Occipital lobe (tissue), 2 donors: ENCODE measurements around the gene SRGAP2B. TPM values are rescaled to one million over a fixed set of nuclear protein-coding genes. Genes with fewer than 3 reads are reported as not detected.
"Not testable (repeated sequence)": the region's sequence is repeated elsewhere in the genome, so short reads cannot be mapped to it uniquely, and the experiment has no call there.

ENCODE experiments used
- DNase-seq: peaks from one replicate; lab custom pipeline; 2025; lab: John Stamatoyannopoulos, UW
- total RNA-seq: library from RNA; depleted of rRNA; stranded (reverse); fragments of >200 nt; gene quantifications from one replicate; pipeline ENCODE4 v1.2.3, GENCODE V29; 2014

SRGAP2B gene
- total RNA-seq, 1 donor from 2014 or later, result 61.8 TPM

DNA sequence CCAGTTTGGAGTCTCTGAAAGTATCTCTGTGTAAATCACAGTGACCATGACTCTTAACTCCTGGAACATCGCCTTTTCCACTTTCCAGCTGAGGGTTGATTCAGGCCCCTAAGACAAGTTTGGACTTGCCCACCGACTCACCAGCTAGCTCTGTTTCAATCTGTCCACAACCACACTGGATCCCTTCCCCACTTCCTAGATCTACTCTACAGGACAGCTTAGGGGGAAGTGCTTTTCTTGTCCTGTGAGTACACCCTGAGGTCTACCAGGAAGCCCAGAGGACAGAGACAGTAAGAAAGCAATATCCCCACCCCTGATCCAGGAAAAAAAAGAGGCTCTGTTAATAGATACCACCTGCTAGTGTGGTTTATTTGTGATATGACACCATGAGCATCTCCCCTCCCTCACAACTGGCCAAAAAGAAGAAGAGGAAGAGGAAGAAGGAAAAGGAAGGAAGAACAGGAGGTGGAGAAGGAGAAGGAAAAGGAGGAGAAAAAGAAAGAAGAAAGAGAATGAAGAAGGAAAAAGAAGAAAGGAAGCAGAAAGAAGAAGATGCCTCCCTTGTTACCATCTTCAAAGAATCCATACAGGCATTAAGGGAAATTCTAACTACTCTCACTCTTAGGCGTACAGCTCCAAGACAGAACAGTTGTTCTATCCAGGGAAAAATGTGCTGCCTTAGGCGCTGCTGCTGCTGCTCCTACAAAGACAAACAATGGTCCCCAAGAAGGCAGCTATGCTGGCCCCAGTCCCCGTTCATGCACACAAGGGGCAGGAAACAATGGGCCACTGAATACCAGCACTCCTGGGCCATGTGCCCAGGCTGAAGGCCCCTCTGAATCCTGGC lies 96.8 kb downstream of the SRGAP2B start:
- DNase-seq, result not testable (repeated sequence)

DNA sequence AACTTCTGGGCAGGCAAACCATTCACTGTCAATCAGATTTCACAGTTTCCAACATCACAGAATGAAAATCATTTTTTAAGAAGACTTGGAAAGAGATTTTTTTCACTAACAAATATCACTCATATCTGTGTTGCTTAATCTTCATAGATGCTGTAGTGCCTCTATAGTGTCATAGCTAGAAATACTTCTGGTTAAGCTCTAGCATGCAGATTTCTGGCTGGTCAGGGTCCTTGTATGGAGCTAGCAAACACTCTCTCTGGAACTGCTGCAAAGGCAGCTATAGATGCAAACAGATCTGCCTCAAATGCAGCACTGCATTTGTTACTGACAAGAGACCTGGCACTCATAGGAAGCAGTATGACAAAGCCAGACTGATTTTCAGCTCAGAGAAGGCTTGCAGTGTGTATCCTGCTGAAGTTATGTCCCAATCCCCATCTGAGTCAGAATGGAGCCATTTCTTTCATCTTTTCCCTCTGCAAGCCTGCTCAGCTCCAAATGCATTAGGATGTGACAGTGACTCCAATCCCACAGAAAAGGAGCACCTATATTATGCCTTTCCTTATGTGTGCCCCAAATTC lies 99.2 kb downstream of the SRGAP2B start:
- not testable (repeated sequence) for DNase-seq

- DNase-seq, result not testable (repeated sequence)
Measured at GRCh38 chr1:144992915-144993314, 102.2 kb downstream of the SRGAP2B start.

- DNase-seq, result not testable (repeated sequence)
Measured at GRCh38 chr1:144990611-144991010, 104.5 kb downstream of the SRGAP2B start.

GRCh38 chr1:144987131-144987530 lies 108.0 kb downstream of the SRGAP2B start:
- not testable (repeated sequence) for DNase-seq

- not testable (repeated sequence) for DNase-seq
Measured at GRCh38 chr1:144986171-144986860, 108.8 kb downstream of the SRGAP2B start.

DNA sequence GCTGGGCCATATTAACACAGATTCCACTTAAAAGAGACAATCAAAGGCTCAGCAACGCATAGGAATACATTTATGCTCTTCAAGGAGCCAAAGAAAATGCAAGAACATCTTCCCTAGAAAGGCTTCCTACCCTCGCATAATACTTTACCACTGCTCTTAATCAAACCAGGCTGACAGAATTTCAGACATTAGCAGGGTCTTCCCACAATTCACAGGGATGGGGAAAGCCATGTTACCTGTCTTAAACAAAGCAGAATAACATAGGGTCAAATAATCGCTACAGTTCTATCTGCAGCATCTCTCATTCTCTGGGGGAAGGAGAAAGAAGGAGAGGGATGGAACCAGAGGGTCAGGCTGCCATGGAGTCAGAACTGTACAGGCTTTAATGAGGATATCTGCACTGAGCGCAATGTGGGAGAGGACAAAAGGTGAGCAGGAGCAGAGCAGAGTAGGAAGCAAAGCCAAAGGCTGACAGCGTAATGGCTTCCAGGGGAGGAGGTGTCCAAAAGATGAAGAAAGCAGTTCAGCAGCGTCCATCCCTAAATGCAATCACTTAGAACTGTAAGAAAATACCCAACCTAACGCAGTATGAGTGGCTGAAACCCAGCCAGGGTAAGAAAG lies 109.5 kb downstream of the SRGAP2B start:
- DNase-seq, result not testable (repeated sequence)

- DNase-seq, result not testable (repeated sequence)
Measured at GRCh38 chr1:144982802-144983525, 112.2 kb downstream of the SRGAP2B start.

- DNase-seq, result not testable (repeated sequence)
Measured at GRCh38 chr1:144981157-144981556, 114.0 kb downstream of the SRGAP2B start.

DNA sequence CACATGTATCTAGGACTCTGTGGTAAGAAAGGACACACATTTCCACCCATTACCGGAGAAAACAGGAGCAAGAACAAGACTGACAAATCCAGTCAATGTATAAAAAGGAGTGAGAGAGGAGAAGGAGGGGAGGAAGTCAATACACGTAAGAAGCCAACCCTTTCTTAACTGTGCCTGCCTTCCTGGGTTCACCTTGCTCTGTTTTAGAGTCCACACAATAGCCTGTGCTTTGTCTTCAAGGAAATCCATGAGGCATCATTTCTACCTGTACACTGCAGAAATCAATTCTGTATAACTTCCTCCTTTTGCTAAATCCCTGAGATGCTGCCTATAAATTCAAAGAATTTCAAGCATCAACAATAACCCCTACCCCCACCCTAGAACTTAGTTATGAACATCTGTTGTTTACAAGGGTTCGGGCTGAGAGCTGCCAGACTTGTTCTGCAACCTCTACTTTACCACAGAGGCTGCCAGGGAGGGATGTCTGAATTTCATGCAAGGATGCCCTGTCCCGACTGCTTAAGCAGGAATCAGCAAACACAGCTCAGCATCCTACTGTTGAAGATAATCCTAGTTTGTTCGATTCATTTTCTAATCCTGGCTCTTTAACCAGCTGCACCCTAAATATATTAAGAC lies 115.0 kb downstream of the SRGAP2B start:
- DNase-seq, result not testable (repeated sequence)

DNA sequence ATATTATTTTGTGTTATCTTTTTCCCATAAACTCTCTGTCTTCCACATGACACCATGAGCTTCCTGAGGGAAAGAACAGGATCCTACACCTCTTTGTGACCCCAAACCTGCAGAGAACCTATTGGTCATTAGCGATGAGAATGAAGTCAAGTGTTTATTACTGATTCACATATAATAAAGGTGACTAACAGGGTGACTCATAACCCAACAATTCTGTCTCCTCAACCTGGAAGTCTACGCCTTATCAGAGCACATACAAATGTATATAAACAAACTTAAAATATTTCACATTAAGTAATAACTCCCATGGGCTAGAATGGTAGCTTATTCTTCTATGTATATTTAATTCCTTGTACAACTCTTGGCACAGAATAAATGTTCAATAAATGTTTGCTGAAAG lies 117.3 kb downstream of the SRGAP2B start:
- not testable (repeated sequence) for DNase-seq

- not testable (repeated sequence) for DNase-seq
Measured at GRCh38 chr1:144971936-144972335, 123.2 kb downstream of the SRGAP2B start.

DNA sequence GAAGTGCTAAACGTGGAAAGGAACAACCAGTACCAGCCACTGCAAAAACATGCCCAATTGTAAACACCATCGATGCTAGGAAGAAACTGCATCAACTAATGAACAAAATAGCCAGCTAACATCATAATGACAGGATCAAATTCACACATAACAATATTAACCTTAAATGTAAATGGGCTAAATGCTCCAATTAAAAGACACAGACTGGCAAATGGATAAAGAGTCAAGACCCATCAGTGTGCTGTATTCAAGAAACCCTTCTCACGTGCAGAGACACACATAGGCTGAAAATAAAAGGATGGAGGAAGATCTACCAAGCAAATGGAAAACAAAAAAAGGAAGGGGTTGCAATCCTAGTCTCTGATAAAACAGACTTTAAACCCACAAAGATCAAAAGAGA lies 128.6 kb downstream of the SRGAP2B start:
- not testable (repeated sequence) for DNase-seq

DNA sequence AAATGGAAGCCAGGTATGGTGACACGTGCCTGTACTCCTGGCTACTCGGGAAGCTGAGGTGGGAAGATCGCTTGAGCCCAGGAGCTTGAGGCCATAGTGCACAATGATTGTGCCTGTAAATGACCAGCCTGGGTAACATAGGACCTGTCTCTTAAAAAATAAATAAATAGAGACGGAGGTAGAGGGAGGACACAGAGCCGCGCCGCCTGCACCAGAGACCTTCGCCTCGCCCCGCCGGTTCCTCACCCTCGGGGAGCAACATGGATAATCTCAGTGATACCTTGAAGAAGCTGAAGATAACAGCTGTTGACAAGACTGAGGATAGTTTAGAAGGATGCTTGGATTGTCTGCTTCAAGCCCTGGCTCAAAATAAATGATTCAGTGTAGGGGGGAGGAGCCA lies 130.4 kb downstream of the SRGAP2B start:
- not testable (repeated sequence) for DNase-seq

- not testable (repeated sequence) for DNase-seq
Measured at GRCh38 chr1:144964186-144964585, 130.9 kb downstream of the SRGAP2B start.

DNA sequence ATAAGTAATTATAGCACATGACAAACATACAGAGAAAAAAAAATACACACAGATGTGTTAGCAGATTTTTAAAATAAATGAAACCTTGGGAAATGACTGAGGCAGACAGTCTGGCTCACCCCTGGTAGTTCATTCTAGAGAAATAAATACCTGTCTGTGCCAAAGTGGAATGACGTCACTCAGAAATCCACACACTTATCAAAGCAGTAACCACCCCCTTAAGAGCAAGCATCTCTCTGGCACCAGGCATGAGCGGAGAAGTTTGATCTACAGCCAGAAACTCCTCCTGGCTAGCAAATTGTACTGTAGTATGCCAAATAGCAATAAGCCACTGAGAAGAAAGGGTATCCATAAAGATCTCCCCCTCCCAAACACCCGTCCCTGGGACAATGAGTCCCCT lies 131.6 kb downstream of the SRGAP2B start:
- DNase-seq, result not testable (repeated sequence)

DNA sequence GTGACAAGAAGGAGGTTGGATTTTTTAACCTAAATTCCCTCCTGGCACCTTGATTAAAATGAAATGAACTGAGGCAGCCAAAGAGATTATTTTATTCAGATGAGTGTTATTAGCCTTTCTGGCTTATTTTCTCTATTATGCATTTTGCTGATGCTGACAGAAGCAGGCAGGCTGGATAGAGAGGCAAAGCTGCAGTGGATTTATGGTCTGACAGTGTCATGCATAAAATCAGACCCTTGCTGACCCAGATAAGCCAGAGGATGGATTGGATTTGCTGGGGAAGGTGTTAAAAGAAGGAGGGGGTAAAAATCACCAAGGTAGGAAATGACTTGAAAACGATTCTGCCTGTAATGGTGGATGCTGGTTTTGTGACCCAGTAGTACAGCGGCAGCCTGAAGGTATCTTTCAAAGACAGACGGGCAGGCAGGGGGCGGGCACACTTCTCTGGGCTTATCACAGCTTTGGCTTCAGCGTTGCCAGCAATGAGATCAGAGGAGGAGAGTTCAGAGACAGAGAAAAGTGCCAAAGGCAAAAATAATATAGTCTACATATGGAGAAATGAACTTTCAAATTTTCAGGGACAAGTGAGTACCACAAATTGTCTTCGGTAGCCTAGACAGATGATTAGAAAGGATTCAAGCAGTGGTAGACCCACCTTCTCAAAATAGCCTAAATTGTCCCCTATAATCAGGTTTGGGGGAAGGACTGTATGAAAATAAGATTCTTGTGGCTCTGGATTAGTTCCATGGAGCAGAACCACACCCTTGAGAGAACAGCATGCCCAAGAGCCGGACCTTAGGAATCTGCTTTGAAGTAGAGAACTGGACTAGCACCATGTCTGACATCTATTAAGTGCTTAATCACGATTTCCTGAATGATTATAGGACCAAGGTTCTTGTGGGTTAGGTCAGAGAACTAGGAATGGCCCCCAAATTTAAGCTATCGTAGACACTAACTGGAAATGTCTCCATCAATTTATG lies 133.2 kb downstream of the SRGAP2B start:
- not testable (repeated sequence) for DNase-seq

- not testable (repeated sequence) for DNase-seq
Measured at GRCh38 chr1:144960929-144961488, 134.1 kb downstream of the SRGAP2B start.

DNA sequence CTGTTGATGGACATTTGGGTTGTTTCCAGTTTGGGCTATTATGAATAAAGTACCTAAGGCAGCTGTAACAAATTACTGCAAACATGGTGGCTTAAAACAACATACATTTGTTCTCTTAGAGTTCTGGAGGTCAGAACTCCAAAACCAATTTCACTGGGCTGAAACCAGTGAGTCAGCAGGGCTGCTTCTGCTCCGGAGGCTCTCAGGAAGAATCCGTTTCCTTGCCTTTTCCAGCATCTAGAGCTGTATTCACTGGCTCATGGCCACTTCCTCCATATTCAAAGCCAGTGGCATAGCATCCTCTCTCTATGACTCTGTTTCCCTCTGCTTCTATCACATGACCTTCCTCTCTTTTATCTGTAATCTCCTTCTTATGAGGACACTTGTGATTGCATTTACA lies 146.7 kb downstream of the SRGAP2B start:
- DNase-seq, result not testable (repeated sequence)
